HepG2 (cell line): Measurements from ENCODE around the gene HINFP. TPM values are rescaled to one million over a fixed set of nuclear protein-coding genes. Genes with fewer than 3 reads are reported as not detected.

Experiments used
- ATAC-seq: fragments of 200-7000 bp; cut with Tn5 transposase; 3 replicates; pipeline ENCODE4 v1.9.1; 2020; ENCODE audit warnings: mild to moderate bottlenecking, moderate library complexity
- BruUV-seq: library from RNA; stranded (reverse); fragments of 400-500 nt; replicated peaks from 2 replicates; lab custom pipeline; 2021; lab: Mats Ljungman, UMichigan
- CTCF ChIA-PET: fragments of 300-600 bp; formaldehyde crosslinking; extraction: SDS; loops from one replicate; lab custom pipeline; 2021; ENCODE audit warnings: low total read pairs, inconsistent platforms, low intra/inter-chr PET ratio; lab: Yijun Ruan, JAX
- POLR2A ChIA-PET: fragments of 350-600 bp; sonication (Branson Sonifier 250); formaldehyde crosslinking; loops from one replicate; lab custom pipeline; 2020; ENCODE audit warnings: antibody characterized with exemption, inconsistent platforms; lab: Yijun Ruan, JAX
- DNase-seq: peaks from one replicate; pipeline ENCODE4 v3.0.0-alpha.2; 2015; ENCODE audit warnings: low spot score
- FAIRE-seq: peaks from 3 replicates; lab custom pipeline; 2011; peaks lifted over from hg19 to GRCh38; lab: Jason Lieb, UNC
- H2AFZ ChIP-seq: one replicate; pipeline ENCODE4 v1.6.1; 2011; ENCODE audit warnings: low read length, inconsistent platforms
- H3K27ac ChIP-seq: fragments of 300-600 bp; 3 replicates; pipeline ENCODE4 v1.8.0; 2011; ENCODE audit warnings: mixed run types, mild to moderate bottlenecking, mixed read lengths, low read length, inconsistent platforms; ENCODE audit not compliant: insufficient read depth; ENCODE audit errors: extremely low read length
- H3K27me3 ChIP-seq, 2 experiments: fragments of 200-600 bp in 1 of 2; 2 replicates in 1 of 2; 3 replicates in 1 of 2; pipeline versions ENCODE4 v1.6.0 to v1.8.0; 2011; ENCODE audit warnings: low read length in 2 of 2, mild to moderate bottlenecking in 2 of 2, moderate library complexity in 2 of 2, inconsistent platforms in 1 of 2; ENCODE audit not compliant: insufficient read depth in 2 of 2, control insufficient read depth in 1 of 2
- H3K36me3 ChIP-seq, 2 experiments: fragments of 200-600 bp in 1 of 2; replicated peaks in 1 of 2; 2 replicates in 1 of 2; 3 replicates in 1 of 2; pipeline versions ENCODE4 v1.5.1 to v1.8.0; 2011; ENCODE audit warnings: low read length in 2 of 2, inconsistent platforms in 1 of 2; ENCODE audit not compliant: insufficient read depth in 2 of 2, control insufficient read depth in 1 of 2
- H3K4me1 ChIP-seq: 2 replicates; pipeline ENCODE4 v1.5.1; 2012; ENCODE audit warnings: low read length, inconsistent platforms; ENCODE audit not compliant: insufficient read depth
- H3K4me2 ChIP-seq: 2 replicates; pipeline ENCODE4 v1.6.0; 2011; ENCODE audit warnings: low read depth, low read length, inconsistent platforms
- H3K4me3 ChIP-seq, 3 experiments: fragments of 200-600 bp in 1 of 3; sonication (generic), shearing (Covaris generic) in 1 of 3; replicated peaks in 1 of 3; 2 replicates each; pipeline ENCODE4 v1.5.1; 2011 to 2016; ENCODE audit warnings: low read length in 3 of 3, inconsistent platforms in 2 of 3, low read depth in 2 of 3, mild to moderate bottlenecking in 2 of 3, control low read depth in 1 of 3, mixed read lengths in 1 of 3; ENCODE audit not compliant: insufficient read depth in 1 of 3
- H3K79me2 ChIP-seq: one replicate; pipeline ENCODE4 v1.6.1; 2011; ENCODE audit warnings: low read length, inconsistent platforms; ENCODE audit not compliant: insufficient read depth
- H3K9ac ChIP-seq: 2 replicates; pipeline ENCODE4 v1.6.0; 2011; ENCODE audit warnings: mild to moderate bottlenecking, low read depth, low read length, inconsistent platforms; ENCODE audit not compliant: insufficient read depth
- H3K9me3 ChIP-seq: 2 replicates; pipeline ENCODE4 v1.5.1; 2012; ENCODE audit warnings: mild to moderate bottlenecking, low read length
- H4K20me1 ChIP-seq: 2 replicates; pipeline ENCODE4 v1.6.0; 2011; ENCODE audit warnings: inconsistent platforms, mild to moderate bottlenecking, low read length, moderate library complexity; ENCODE audit not compliant: insufficient read depth
- GATAD2A ChIP-seq: IDR thresholded peaks from 2 replicates; pipeline ENCODE4 v1.6.1; 2016
- KLF6 ChIP-seq: IDR thresholded peaks from 2 replicates; pipeline ENCODE4 v1.8.0; 2016; ENCODE audit warnings: missing biosample characterization, missing genetic modification reagents
- YY1 ChIP-seq: IDR thresholded peaks from 2 replicates; pipeline ENCODE4 v1.6.1; 2011; ENCODE audit warnings: low read length, low read depth, moderate library complexity, mild to moderate bottlenecking; ENCODE audit not compliant: insufficient read depth, insufficient replicate concordance
- ZNF530 ChIP-seq: sonication (generic); formaldehyde crosslinking; IDR thresholded peaks from 2 replicates; pipeline ENCODE4 v1.5.0; 2020; ENCODE audit warnings: low read depth, mild to moderate bottlenecking, missing genetic modification reagents
- ZNF543 ChIP-seq: sonication (generic); formaldehyde crosslinking; IDR thresholded peaks from 2 replicates; pipeline ENCODE4 v1.4.0; 2020; ENCODE audit warnings: mild to moderate bottlenecking, missing genetic modification reagents
- ZNF567 ChIP-seq: sonication (generic); formaldehyde crosslinking; IDR thresholded peaks from 2 replicates; pipeline ENCODE4 v1.8.1; 2023; ENCODE audit warnings: mild to moderate bottlenecking, missing genetic modification reagents, borderline replicate concordance
- ZNF569 ChIP-seq: sonication (generic); formaldehyde crosslinking; IDR thresholded peaks from 2 replicates; pipeline ENCODE4 v1.5.0; 2020; ENCODE audit warnings: mild to moderate bottlenecking, missing genetic modification reagents, moderate library complexity, borderline replicate concordance
- ZNF792 ChIP-seq: IDR thresholded peaks from 2 replicates; pipeline ENCODE4 v1.6.1; 2016
- WGBS: methylation state at CpG from one replicate; pipeline ENCODE4 v1.1.6; 2017; ENCODE audit warnings: low lambda C conversion rate; 5-methylcytosine and 5-hydroxymethylcytosine counted together
- in situ Hi-C: cut with HindIII; loops from 2 replicates; pipeline ENCODE4 v1.10.0; 2017; ENCODE audit warnings: low pct_unique_long_range_greater_than_20kb; ENCODE audit not compliant: extremely low pct_ligation_motif_present
- intact Hi-C: fragments of 100-400 bp; cut with micrococcal nuclease; formaldehyde crosslinking; loops from one replicate; pipeline ENCODE4 v1.10.0; 2022; ENCODE audit not compliant: unreplicated experiment
- polyA plus RNA-seq, 8 experiments: library from polyadenylated mRNA; depleted of rRNA in 3 of 8; stranded (reverse) in 7 of 8; unstranded in 1 of 8; fragments of >200 nt; fragmentation: Illumina TruSeq in 4 of 8; extraction: Trizol in 4 of 8; gene quantifications; 2 replicates each; pipeline versions ENCODE4 v1.2.1 to v1.2.3, GENCODE V29; 2011 to 2016; ENCODE audit warnings: low read depth in 4 of 8, missing spikeins in 1 of 8, mixed read lengths in 1 of 8; ENCODE audit not compliant: insufficient read depth in 1 of 8
- total RNA-seq, 5 experiments: library from RNA; depleted of rRNA; stranded (reverse); fragments of >200 nt; fragmentation: Illumina TruSeq; extraction: Trizol; gene quantifications; 2 replicates each; pipeline ENCODE4 v1.2.3, GENCODE V29; 2016; ENCODE audit warnings: low read depth in 1 of 5
- TF ChIP-seq, protein P1 (sequence below): sonication (generic); formaldehyde crosslinking; IDR thresholded peaks from 2 replicates; pipeline ENCODE4 v1.8.1; 2022; ENCODE audit warnings: low read depth, mild to moderate bottlenecking, missing genetic modification reagents
- TF ChIP-seq, protein P2 (sequence below): sonication (generic); formaldehyde crosslinking; IDR thresholded peaks from 2 replicates; pipeline ENCODE4 v1.8.0; 2023; ENCODE audit warnings: mild to moderate bottlenecking, missing genetic modification reagents

Gene HINFP
- total and polyA plus RNA-seq, 2 of the 13 experiments (the other 11 are each of a cell fraction or from before 2014, with no cell fraction given): 15.1 to 21.4 TPM

GRCh38 chr11:119078675-119079420 lies 42.5 kb upstream of the HINFP start:
- intact Hi-C loops: no loop called here

GRCh38 chr11:119081682-119082260 lies 39.6 kb upstream of the HINFP start:
- Histone ChIP-seq H4K20me1 (no peaks in the 10 kb centered on the region), H3K79me2 (peaks cover 12% of the 10 kb centered on the region), H3K4me3 (no peak overlapping the region), H3K36me3 (peaks cover 16 to 47% of the 10 kb centered on the region in 2 experiments), H3K27ac (no peak overlapping the region), H3K9ac (no peak overlapping the region), H3K9me3 (no peaks in the 10 kb centered on the region), H3K4me1 (peaks cover 17% of the 10 kb centered on the region), H3K27me3 (no peaks in the 10 kb centered on the region; a peak in 1 of 5 replicates), H2AFZ (no peak overlapping the region), H3K4me2 (no peak overlapping the region)
- ChIA-PET CTCF (no interaction called here), POLR2A (interaction anchor here (2.0 kb wide), 1 partner anchor 14 kb away, joined by 4 read pairs; no protein-coding TSS in a partner anchor)
- intact Hi-C loops (no loop called here), in situ Hi-C loops (no loop called here)
- FAIRE-seq (no peak), ATAC-seq (no peak), DNase-seq (no peak)
- WGBS: 95% methylated on average over 7 of the region's 7 CpGs
- BruUV-seq: no TSS peak
- TF ChIP-seq ZNF543 (CRISPR knock-in tag): no peak
- TF ChIP-seq, protein P1, sequence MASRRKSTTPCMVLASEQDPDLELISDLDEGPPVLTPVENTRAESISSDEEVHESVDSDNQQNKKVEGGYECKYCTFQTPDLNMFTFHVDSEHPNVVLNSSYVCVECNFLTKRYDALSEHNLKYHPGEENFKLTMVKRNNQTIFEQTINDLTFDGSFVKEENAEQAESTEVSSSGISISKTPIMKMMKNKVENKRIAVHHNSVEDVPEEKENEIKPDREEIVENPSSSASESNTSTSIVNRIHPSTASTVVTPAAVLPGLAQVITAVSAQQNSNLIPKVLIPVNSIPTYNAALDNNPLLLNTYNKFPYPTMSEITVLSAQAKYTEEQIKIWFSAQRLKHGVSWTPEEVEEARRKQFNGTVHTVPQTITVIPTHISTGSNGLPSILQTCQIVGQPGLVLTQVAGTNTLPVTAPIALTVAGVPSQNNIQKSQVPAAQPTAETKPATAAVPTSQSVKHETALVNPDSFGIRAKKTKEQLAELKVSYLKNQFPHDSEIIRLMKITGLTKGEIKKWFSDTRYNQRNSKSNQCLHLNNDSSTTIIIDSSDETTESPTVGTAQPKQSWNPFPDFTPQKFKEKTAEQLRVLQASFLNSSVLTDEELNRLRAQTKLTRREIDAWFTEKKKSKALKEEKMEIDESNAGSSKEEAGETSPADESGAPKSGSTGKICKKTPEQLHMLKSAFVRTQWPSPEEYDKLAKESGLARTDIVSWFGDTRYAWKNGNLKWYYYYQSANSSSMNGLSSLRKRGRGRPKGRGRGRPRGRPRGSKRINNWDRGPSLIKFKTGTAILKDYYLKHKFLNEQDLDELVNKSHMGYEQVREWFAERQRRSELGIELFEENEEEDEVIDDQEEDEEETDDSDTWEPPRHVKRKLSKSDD (CRISPR knock-in tag): no peak
- TF ChIP-seq GATAD2A (CRISPR knock-in tag): no peak
- no peak for TF ChIP-seq KLF6 (CRISPR knock-in tag)

More at GRCh38 chr11:119078675-119079420, 42.5 kb upstream of the HINFP start:
- Histone ChIP-seq H3K4me2 (no peak overlapping the region), H2AFZ (no peak overlapping the region), H3K36me3 (peaks cover 22 to 57% of the 10 kb centered on the region in 2 experiments), H3K27ac (no peak overlapping the region), H3K4me3 (no peak overlapping the region), H3K4me1 (no peaks in the 10 kb centered on the region), H3K27me3 (no peaks in the 10 kb centered on the region), H3K9me3 (no peaks in the 10 kb centered on the region), H4K20me1 (no peaks in the 10 kb centered on the region), H3K79me2 (no peaks in the 10 kb centered on the region), H3K9ac (no peak overlapping the region)
- DNase-seq: no peak
- no TSS peak for BruUV-seq
- POLR2A ChIA-PET: interaction anchor here (2.4 kb wide), 1 partner anchor 12 kb away, joined by 9 read pairs; the partner anchor contains the start of gene VPS11
- no peak for FAIRE-seq
- TF ChIP-seq ZNF569 (no peak), ZNF567 (CRISPR knock-in tag) (no peak), YY1 (no peak), ZNF530 (CRISPR knock-in tag) (no peak), ZNF792 (CRISPR knock-in tag) (no peak)
- TF ChIP-seq, protein P2, sequence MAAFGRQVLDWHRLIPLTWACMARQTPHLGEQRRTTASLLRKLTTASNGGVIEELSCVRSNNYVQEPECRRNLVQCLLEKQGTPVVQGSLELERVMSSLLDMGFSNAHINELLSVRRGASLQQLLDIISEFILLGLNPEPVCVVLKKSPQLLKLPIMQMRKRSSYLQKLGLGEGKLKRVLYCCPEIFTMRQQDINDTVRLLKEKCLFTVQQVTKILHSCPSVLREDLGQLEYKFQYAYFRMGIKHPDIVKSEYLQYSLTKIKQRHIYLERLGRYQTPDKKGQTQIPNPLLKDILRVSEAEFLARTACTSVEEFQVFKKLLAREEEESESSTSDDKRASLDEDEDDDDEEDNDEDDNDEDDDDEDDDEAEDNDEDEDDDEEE: no peak
- CTCF ChIA-PET: no interaction called here
- in situ Hi-C loops: no loop called here
- 98% methylated on average over 17 of the region's 19 CpGs for WGBS
- ATAC-seq: no peak
